ENCODE data around the gene ETV6. TPM values are rescaled to one million over a fixed set of nuclear protein-coding genes. Genes with fewer than 3 reads are reported as not detected.

The ETV6 gene
- total RNA-seq, 1 experiment from 2014 or later, result 14.1 TPM

DNA sequence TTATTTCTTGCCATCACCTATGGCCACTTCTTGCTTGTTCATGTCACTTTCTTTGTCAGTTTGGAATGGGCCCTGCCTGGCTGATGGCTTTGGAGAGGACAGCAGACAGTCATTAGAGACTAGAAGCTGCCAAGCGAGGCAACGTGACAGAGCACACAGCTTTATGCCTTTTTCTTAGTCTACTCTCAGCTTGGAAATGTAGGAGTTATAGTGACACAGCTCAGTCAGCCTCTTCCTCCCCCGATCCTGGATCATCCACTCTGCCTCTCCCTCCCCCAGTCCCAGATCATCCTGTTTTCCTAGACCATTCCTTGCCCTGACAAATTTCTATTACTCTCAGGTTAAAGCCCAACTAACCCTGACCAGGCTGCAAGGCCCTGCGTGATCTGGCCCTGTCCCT is 26.6 kb downstream of the ETV6 start (continued):
- TF ChIP-seq, protein P1, sequence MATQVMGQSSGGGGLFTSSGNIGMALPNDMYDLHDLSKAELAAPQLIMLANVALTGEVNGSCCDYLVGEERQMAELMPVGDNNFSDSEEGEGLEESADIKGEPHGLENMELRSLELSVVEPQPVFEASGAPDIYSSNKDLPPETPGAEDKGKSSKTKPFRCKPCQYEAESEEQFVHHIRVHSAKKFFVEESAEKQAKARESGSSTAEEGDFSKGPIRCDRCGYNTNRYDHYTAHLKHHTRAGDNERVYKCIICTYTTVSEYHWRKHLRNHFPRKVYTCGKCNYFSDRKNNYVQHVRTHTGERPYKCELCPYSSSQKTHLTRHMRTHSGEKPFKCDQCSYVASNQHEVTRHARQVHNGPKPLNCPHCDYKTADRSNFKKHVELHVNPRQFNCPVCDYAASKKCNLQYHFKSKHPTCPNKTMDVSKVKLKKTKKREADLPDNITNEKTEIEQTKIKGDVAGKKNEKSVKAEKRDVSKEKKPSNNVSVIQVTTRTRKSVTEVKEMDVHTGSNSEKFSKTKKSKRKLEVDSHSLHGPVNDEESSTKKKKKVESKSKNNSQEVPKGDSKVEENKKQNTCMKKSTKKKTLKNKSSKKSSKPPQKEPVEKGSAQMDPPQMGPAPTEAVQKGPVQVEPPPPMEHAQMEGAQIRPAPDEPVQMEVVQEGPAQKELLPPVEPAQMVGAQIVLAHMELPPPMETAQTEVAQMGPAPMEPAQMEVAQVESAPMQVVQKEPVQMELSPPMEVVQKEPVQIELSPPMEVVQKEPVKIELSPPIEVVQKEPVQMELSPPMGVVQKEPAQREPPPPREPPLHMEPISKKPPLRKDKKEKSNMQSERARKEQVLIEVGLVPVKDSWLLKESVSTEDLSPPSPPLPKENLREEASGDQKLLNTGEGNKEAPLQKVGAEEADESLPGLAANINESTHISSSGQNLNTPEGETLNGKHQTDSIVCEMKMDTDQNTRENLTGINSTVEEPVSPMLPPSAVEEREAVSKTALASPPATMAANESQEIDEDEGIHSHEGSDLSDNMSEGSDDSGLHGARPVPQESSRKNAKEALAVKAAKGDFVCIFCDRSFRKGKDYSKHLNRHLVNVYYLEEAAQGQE (IDR thresholded peaks at IDR 0.05; ENCODE audit: low read depth), result no peak
- TF ChIP-seq CBX3 (IDR thresholded peaks at IDR 0.05; ENCODE audit: low read depth) (no peak), POLR2A (IDR thresholded peaks at IDR 0.05; ENCODE audit: borderline replicate concordance, extremely low read depth, insufficient read depth, insufficient read length) (no peak), TCF7L2 (IDR thresholded peaks at IDR 0.05; ENCODE audit: borderline replicate concordance, extremely low read depth, insufficient read depth, insufficient read length) (no peak), EGR1 (IDR thresholded peaks at IDR 0.05; ENCODE audit: low read depth) (no peak), SIN3A (IDR thresholded peaks at IDR 0.05; ENCODE audit: low read depth) (no peak), EZH2 (IDR thresholded peaks at IDR 0.05) (no peak), ZFX (IDR thresholded peaks at IDR 0.05) (no peak), ZNF274 (IDR thresholded peaks at IDR 0.05; ENCODE audit: low read depth, low read length) (no peak)

DNA sequence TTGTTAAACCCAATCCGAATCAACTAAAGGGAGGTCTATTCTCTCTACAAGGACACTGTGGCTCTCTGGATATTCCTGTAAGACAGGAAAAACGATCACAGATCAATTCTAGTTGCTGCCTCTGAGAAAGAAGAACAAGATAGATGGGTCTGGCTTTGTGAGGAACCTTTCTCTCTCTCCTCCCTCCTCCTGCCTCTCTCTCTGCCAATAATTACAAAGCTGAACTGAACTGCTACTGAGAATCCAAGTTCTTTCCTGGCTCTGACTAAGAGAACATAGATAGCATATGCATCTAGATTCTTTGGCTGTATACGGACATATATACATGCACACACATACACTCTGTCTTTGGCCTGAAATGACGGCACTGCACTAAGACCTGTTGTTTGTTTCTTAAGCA is 27.6 kb downstream of the ETV6 start:
- H3K4me2 ChIP-seq (ENCODE audit: low read length), result no peak overlapping the region
- BruUV-seq (replicated peaks), result no TSS peak
- no peaks in the 10 kb centered on the region for H3K36me3 ChIP-seq (ENCODE audit: control insufficient read depth in 1 of 2, insufficient read depth in 2 of 2, low read length in 2 of 2)
- CTCF ChIA-PET, result no interaction called here
- no peak overlapping the region for H3K27ac ChIP-seq (ENCODE audit: low read depth, low read length)
- H2AFZ ChIP-seq (ENCODE audit: low read depth, low read length, poor library complexity, severe bottlenecking), result no peak overlapping the region
- H3K79me2 ChIP-seq (ENCODE audit: insufficient read depth, low read length), result 0 out of 2 replicates have a peak, but pooled peaks cover 3% of the 10 kb centered on the region
- H4K20me1 ChIP-seq (ENCODE audit: insufficient read depth), result no peaks in the 10 kb centered on the region
- RAD21 ChIA-PET (ENCODE audit: low non-redundant PET in 1 of 2, low total read pairs in 2 of 2, uncharacterized antibody in 2 of 2, unreplicated experiment in 2 of 2), result no interaction called here
- intact Hi-C loops (cut with micrococcal nuclease), result no loop called here
- no peaks in the 10 kb centered on the region for H3K9me2 ChIP-seq (ENCODE audit: insufficient read depth)
- H3K9me3 ChIP-seq (ENCODE audit: control insufficient read depth in 1 of 2, insufficient read depth in 1 of 2, low read depth in 1 of 2, low read length in 2 of 2), result no peaks in the 10 kb centered on the region
- H3K9ac ChIP-seq (ENCODE audit: low read length), result no peak overlapping the region
- POLR2A ChIA-PET, result no interaction called here
- H3K27me3 ChIP-seq (ENCODE audit: insufficient read depth, low read length), result no peaks in the 10 kb centered on the region
- H3K4me1 ChIP-seq (ENCODE audit: control insufficient read depth in 1 of 2, insufficient read depth in 2 of 2, low read length in 2 of 2), result no peaks in the 10 kb centered on the region
- no peak overlapping the region for H3K4me3 ChIP-seq (replicated peaks in 1 of 2; ENCODE audit: low read depth in 1 of 2, low read length in 2 of 2)
- ATAC-seq, result no peak
- DNase-seq (ENCODE audit: low read depth, low spot score), result no peak
- TF ChIP-seq EGR1 (IDR thresholded peaks at IDR 0.05; ENCODE audit: low read depth), result no peak
- TF ChIP-seq FOSL1 (IDR thresholded peaks at IDR 0.05; ENCODE audit: low read depth), result no peak
- TF ChIP-seq SIN3A (IDR thresholded peaks at IDR 0.05; ENCODE audit: low read depth), result no peak
- no peak for TF ChIP-seq EZH2 (IDR thresholded peaks at IDR 0.05)
- TF ChIP-seq TCF7L2 (IDR thresholded peaks at IDR 0.05; ENCODE audit: borderline replicate concordance, extremely low read depth, insufficient read depth, insufficient read length), result no peak
- TF ChIP-seq EZH2phosphoT487 (IDR thresholded peaks at IDR 0.05; ENCODE audit: borderline replicate concordance), result no peak
- no peak for TF ChIP-seq ELF1 (IDR thresholded peaks at IDR 0.05; ENCODE audit: borderline replicate concordance, low read depth)
- TF ChIP-seq, protein P2, sequence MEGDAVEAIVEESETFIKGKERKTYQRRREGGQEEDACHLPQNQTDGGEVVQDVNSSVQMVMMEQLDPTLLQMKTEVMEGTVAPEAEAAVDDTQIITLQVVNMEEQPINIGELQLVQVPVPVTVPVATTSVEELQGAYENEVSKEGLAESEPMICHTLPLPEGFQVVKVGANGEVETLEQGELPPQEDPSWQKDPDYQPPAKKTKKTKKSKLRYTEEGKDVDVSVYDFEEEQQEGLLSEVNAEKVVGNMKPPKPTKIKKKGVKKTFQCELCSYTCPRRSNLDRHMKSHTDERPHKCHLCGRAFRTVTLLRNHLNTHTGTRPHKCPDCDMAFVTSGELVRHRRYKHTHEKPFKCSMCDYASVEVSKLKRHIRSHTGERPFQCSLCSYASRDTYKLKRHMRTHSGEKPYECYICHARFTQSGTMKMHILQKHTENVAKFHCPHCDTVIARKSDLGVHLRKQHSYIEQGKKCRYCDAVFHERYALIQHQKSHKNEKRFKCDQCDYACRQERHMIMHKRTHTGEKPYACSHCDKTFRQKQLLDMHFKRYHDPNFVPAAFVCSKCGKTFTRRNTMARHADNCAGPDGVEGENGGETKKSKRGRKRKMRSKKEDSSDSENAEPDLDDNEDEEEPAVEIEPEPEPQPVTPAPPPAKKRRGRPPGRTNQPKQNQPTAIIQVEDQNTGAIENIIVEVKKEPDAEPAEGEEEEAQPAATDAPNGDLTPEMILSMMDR (IDR thresholded peaks at IDR 0.05 in 2 of 3, conservative IDR thresholded peaks at IDR 0.05 in 1 of 3; ENCODE audit: borderline replicate concordance in 1 of 3, insufficient read depth in 1 of 3, low read depth in 2 of 3, low read length in 2 of 3), result no peak
- no peak for TF ChIP-seq CEBPB (IDR thresholded peaks at IDR 0.05; ENCODE audit: low read depth)
- TF ChIP-seq CBX3 (IDR thresholded peaks at IDR 0.05; ENCODE audit: low read depth), result no peak
- TF ChIP-seq, protein P1 (IDR thresholded peaks at IDR 0.05; ENCODE audit: low read depth), result no peak
